Prostate gland (tissue), 2 donors: ENCODE measurements around the gene NCR2. TPM values are rescaled to one million over a fixed set of nuclear protein-coding genes. Genes with fewer than 3 reads are reported as not detected.

ENCODE experiments used
- DNase-seq: peaks from one replicate; pipeline ENCODE4 v3.0.0-alpha.2; 2019; ENCODE audit warnings: low spot score
- H3K27ac ChIP-seq, 2 donors: fragments of 200-600 bp; sonication (generic); 2 replicates each; pipeline ENCODE4 v1.5.1; 2017 to 2019
- H3K27me3 ChIP-seq: fragments of 200-600 bp; sonication (generic); replicated peaks from 2 replicates; pipeline ENCODE4 v1.5.1; 2019; ENCODE audit not compliant: insufficient read depth
- H3K36me3 ChIP-seq, 2 donors: fragments of 200-600 bp; sonication (generic); 1 replicate in 1 of 2; 2 replicates in 1 of 2; pipeline versions ENCODE4 v1.5.1 to v1.8.1; 2017 to 2019
- H3K4me1 ChIP-seq: fragments of 200-600 bp; sonication (generic); replicated peaks from 2 replicates; pipeline ENCODE4 v1.5.1; 2019
- H3K4me3 ChIP-seq, 2 donors: fragments of 200-600 bp; sonication (generic); 2 replicates each; pipeline ENCODE4 v1.5.1; 2017 to 2019
- H3K9me3 ChIP-seq: fragments of 200-600 bp; sonication (generic); 2 replicates; pipeline ENCODE4 v1.5.1; 2017
- CTCF ChIP-seq, 4 experiments: fragments of 200-600 bp in 2 of 4; fragments of 450-650 bp in 2 of 4; sonication (generic) in 2 of 4; IDR thresholded peaks; 1 replicate in 3 of 4; 2 replicates in 1 of 4; pipeline ENCODE4 v1.5.1; 2016 to 2019; ENCODE audit warnings: antibody characterized with exemption in 4 of 4, mild to moderate bottlenecking in 2 of 4, moderate library complexity in 2 of 4
- POLR2A ChIP-seq: fragments of 450-650 bp; IDR thresholded peaks from one replicate; pipeline ENCODE4 v1.6.1; 2016; ENCODE audit warnings: antibody characterized with exemption, mild to moderate bottlenecking
- POLR2AphosphoS5 ChIP-seq: sonication (generic); formaldehyde crosslinking; IDR thresholded peaks from one replicate; pipeline ENCODE4 v1.6.1; 2017; ENCODE audit warnings: antibody characterized with exemption
- WGBS: methylation state at CpG from one replicate; pipeline ENCODE4 v1.1.5; 2018; 5-methylcytosine and 5-hydroxymethylcytosine counted together
- intact Hi-C: fragments of 100-400 bp; cut with DNase I; formaldehyde crosslinking; loops from one replicate; pipeline ENCODE4 v1.14.2; 2022
- total RNA-seq, 2 donors: library from RNA; depleted of rRNA; stranded (reverse); fragments of >200 nt; gene quantifications; one replicate each; pipeline ENCODE4 v1.1.0, GENCODE V29; 2016

Gene NCR2
- total RNA-seq, 2 donors from 2014 or later, result not detected

- intact Hi-C loops, result no loop called here
- H3K4me3 ChIP-seq, result no peak overlapping the region
- no peaks in the 10 kb centered on the region for H3K36me3 ChIP-seq
- H3K9me3 ChIP-seq, result no peaks in the 10 kb centered on the region
- no peak overlapping the region for H3K27ac ChIP-seq
- no peak for DNase-seq
- no peaks in the 10 kb centered on the region for H3K4me1 ChIP-seq
- TF ChIP-seq CTCF (IDR thresholded peaks at IDR 0.05), result no peak
- no peak for TF ChIP-seq POLR2AphosphoS5
- TF ChIP-seq POLR2A, result no peak
- no peaks in the 10 kb centered on the region for H3K27me3 ChIP-seq
- 58% methylated on average over 3 of the region's 3 CpGs for WGBS
Observed at GRCh38 chr6:41353333-41353732, 17.9 kb downstream of the NCR2 start.

- no peak for DNase-seq
- no peaks in the 10 kb centered on the region for H3K36me3 ChIP-seq
- H3K4me3 ChIP-seq, result no peak overlapping the region
- intact Hi-C loops, result no loop called here
- H3K27me3 ChIP-seq, result no peaks in the 10 kb centered on the region
- no peaks in the 10 kb centered on the region for H3K9me3 ChIP-seq
- no peak overlapping the region for H3K27ac ChIP-seq
- no peaks in the 10 kb centered on the region for H3K4me1 ChIP-seq
- no peak for TF ChIP-seq POLR2AphosphoS5
- no peak for TF ChIP-seq POLR2A
- TF ChIP-seq CTCF (IDR thresholded peaks at IDR 0.05), result no peak
- 72% methylated on average over 4 of the region's 4 CpGs for WGBS
Observed at GRCh38 chr6:41355952-41356351, 20.5 kb downstream of the NCR2 start.

- Histone ChIP-seq H3K4me1 (no peaks in the 10 kb centered on the region), H3K36me3 (no peaks in the 10 kb centered on the region), H3K9me3 (no peaks in the 10 kb centered on the region), H3K27me3 (no peaks in the 10 kb centered on the region), H3K27ac (no peak overlapping the region), H3K4me3 (no peak overlapping the region)
- intact Hi-C loops, result no loop called here
- DNase-seq, result no peak
- WGBS, result 83% methylated on average over 3 of the region's 3 CpGs
- TF ChIP-seq POLR2AphosphoS5 (no peak), POLR2A (no peak), CTCF (IDR thresholded peaks at IDR 0.05) (no peak)
Observed at GRCh38 chr6:41356825-41357224, 21.4 kb downstream of the NCR2 start.

- Histone ChIP-seq H3K36me3 (no peaks in the 10 kb centered on the region), H3K4me3 (no peak overlapping the region), H3K27me3 (no peaks in the 10 kb centered on the region), H3K9me3 (no peaks in the 10 kb centered on the region), H3K27ac (no peak overlapping the region), H3K4me1 (no peaks in the 10 kb centered on the region)
- intact Hi-C loops, result no loop called here
- 96% methylated on average over 7 of the region's 7 CpGs for WGBS
- no peak for TF ChIP-seq CTCF (IDR thresholded peaks at IDR 0.05)
- TF ChIP-seq POLR2A, result no peak
- TF ChIP-seq POLR2AphosphoS5, result no peak
- no peak for DNase-seq
Observed at GRCh38 chr6:41358503-41358902, 23.1 kb downstream of the NCR2 start.

- Histone ChIP-seq H3K4me1 (no peaks in the 10 kb centered on the region), H3K36me3 (no peaks in the 10 kb centered on the region), H3K9me3 (no peaks in the 10 kb centered on the region), H3K4me3 (no peak overlapping the region), H3K27me3 (no peaks in the 10 kb centered on the region), H3K27ac (no peak overlapping the region)
- intact Hi-C loops, result no loop called here
- DNase-seq, result no peak
- WGBS, result 84% methylated on average over 4 of the region's 4 CpGs
- TF ChIP-seq CTCF (IDR thresholded peaks at IDR 0.05) (no peak), POLR2A (no peak), POLR2AphosphoS5 (no peak)
Observed at GRCh38 chr6:41359617-41360313, 24.4 kb downstream of the NCR2 start.
